GM19468 (cell line): ENCODE measurements around the gene RASEF.

ENCODE experiments used
- ATAC-seq: cut with Tn5 transposase; IDR thresholded peaks from one replicate; pipeline ENCODE4 v1.9.1; 2021; ENCODE audit warnings: mild to moderate bottlenecking, moderate library complexity, moderate number of reproducible peaks; ENCODE audit not compliant: unreplicated experiment; ENCODE audit errors: extremely low read depth

Gene RASEF

DNA sequence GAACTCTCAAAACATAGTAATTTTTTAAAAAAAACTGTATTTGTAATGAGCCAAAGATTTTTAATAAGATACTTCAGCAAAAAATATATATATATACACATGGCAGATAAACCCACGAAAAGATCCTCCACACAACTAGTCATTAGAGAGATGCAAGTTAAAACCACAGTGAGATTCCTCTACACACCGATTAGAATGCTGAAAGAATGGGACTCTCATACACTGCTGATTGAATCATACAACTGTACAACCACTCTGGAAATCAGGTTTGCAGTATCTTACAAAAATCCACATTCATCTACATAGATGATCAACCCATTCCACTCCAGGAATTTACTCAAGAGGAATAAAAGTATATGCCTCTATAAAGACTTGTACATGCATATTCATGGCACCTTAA, 43.7 kb downstream of the RASEF start:
- ATAC-seq, result no peak

DNA sequence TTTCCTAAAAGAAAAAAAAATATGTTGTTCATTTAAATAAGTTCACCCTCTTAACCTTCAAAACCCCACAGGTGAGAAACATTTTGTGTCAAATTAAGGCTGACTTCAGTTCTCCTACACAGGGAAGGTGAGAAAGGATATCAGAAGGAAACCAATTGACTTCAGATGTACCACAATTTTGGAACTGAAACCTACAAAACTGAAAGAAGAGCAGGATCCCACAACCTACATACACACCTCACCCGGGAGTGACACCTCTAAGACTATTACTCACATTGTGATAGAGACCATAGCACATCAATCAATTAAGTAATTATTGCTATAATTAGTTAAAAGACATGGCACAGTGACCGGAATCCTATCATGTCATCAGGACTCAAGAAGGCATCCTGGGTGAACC, 47.0 kb downstream of the RASEF start:
- ATAC-seq, result no peak

DNA sequence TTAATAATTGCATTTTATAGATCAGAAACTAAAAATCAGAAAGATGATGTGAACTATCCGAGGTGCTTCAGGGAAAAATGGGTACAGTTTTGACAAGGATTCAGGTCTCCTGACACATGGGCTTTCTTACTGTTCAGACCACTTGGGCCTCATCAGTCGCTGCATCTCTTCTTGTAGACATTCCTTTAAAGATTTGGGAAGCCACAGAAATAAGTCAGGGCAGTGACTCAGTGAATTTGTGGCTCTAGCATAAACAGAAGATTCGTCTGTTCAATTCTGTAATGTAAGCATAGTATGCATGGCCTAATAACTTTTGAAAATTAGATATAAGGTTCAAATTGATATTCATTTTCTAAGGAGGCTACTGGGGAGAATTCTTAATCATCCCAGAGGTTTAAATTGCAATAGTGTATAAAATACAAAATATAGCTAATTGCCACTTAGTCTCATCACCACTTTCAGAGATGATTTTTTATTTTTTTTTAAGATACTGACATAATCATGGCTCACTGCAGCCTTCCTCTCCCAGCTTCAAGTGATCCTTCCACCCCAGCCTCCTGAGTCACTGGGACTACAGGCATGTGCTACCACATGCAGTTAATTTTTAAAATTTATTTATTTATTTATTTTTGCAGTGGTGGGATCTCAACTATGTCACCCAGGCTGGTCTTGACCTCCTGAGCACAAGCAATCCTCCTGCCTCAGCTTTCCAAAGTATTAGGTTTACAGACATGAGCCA, 48.9 kb downstream of the RASEF start:
- ATAC-seq, result no peak

DNA sequence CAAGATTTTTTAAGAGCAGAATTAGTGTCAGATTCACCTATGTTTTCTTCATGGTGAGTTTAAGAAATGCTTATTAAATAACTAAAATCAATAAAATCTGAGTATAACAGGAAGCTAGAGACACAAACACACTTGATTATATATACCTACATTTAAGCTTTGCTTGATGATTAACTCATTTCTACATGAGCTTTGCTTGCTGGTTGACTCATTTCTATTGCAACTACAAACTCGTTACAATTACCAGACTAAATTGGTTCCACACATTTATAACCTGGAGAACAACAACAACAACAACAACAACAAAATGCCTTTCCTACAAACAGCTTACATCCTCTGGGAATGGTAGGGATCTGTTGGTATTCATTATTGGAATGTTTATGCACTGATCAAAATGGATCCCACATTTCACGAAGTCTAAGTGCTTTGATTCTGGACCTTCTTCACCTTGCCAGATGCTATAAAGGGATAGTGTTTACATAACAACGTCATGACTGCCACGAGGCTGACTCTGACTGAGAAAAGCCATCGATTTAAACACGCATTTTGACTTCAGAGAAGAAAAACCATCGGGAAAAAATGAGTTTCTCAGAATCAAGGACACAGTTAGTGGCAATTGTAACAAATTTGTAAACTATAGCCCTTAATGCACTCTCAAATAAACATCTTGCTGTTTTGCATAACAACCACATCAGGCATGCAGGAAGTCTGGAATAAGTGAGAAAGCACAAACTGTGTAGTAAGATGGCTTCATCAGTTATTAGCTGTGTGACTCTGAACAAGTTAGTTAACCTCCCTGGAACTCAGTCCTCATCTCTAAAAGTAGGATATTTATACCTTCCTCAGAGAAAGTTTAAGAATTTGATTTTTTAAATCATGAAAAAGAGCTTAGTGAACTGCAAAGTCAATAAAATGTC, 49.8 kb downstream of the RASEF start:
- ATAC-seq, result no peak

DNA sequence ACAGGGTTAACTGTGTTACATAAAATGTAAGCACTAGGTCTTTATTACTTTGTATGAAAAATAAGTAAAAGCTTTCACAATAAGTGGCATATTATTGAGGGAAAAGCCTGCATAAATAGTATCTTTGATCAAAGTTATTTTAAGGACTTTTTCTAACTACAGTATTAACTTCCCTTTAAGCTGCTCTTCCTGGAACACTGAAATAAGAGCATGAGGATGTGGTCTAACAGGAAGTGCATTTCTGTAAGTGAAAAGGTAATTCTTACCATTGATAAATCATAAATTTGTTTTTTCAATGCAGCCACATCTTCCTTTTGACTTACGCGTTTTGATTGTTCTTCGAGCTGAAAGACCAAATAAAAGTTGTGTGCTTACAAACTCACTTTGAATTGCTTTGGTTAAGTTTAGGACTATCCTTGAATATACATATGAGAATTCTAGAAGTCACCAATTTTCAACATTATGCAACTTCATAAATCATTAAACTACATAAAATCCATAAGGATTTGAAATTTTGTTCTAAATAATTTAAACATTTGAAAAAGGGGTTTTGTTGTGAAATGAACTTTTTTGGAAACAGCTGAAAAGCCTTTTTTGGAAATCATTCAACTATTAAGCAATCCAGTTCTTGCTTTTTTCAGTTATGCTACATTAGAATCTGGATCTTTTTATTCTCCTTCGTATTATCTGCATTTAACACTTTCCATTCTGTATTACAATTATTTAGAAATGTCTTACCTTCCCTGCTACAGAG, 50.6 kb downstream of the RASEF start:
- ATAC-seq, result no peak

DNA sequence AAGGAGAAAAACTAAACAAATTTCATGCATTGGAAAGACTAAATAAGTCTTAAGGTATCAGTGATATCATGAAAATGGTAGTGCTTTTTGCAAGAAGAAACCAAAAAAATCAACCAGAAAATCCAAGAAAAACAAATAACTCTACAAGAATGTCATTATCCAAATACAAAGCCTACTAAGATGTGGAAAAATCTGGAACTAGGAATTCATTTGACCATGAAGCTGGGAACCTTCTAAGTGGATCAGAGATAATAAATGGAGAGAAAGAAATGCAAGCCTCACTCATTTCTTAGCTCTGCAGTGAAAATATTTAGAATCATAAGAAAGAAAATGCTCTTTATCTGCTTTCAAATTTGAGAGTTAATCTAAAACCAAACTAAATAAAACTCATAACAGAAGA, 51.3 kb downstream of the RASEF start:
- ATAC-seq, result no peak

DNA sequence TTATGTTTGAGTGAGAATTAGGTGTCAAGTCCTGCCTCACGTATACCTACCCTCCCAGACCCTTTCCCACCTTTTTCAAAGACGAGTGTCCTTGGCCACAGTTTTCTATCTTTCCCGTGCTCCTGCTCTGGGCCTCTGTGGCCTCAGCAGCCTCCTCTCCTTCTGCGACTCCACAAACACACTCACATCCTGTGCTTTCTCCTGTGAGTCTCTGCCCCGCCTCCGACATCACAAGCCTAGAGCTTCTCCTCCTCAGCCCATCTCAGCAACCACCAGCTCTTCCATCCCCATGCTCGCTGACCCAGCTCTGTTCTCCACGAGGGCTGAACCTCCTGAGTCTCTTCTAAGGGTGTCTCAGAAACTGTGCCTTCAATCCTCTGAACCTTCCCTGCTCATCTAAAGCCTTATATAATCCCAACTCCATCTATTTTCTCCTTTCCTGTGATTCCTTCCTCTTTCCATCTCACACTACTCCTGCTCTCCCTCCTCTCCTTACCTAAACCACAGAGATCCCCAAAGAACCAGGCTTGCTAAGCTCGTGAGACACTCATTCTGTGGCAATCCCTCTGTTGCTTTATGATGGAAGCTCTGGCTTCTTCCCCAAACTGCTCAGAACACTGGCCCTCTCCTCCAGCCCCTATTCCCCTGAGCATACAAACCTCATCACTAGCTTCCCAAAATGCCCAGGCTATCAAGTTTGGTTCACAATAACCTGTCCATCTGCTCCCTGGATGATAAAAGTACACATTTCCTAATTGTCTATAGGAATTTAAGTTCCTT, 55.2 kb downstream of the RASEF start:
- no peak for ATAC-seq

DNA sequence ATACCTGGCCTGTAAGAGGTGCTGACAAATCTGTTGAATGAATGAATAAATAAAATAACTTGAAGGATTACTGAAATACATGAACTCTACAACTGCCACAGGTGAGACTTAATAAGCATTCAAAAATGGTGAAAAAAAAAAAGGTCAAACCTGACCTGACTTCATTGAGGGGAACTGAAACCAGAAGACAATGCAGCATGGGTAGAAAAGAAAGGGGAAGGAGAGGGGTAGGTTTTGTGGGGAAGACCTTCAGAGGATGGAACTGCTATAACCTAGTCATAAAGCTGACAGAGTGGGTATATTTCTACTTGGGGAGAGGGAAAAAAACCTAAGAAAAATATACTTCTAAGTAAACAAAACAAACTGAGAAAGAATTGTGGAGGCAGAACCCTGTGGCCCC, 56.6 kb downstream of the RASEF start:
- no peak for ATAC-seq

DNA sequence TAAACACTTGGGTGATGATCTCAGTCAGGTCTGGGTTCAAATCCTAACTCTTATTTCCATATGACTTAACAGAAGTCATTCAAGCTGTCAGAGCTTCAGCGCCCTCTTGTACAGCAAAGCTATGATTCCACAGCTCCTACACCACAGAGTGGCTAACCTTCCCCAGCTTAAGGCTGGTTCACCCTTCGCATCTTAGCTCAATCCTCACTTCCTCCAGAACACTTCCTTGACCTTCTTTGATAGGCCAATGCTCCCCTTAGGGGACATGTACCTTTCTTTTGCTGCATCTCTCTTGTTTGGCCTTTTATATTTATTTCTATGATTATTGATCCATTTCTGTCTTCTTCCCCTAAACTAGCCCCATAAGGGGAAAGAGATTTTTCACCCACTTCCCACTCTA, 57.0 kb downstream of the RASEF start:
- no peak for ATAC-seq

DNA sequence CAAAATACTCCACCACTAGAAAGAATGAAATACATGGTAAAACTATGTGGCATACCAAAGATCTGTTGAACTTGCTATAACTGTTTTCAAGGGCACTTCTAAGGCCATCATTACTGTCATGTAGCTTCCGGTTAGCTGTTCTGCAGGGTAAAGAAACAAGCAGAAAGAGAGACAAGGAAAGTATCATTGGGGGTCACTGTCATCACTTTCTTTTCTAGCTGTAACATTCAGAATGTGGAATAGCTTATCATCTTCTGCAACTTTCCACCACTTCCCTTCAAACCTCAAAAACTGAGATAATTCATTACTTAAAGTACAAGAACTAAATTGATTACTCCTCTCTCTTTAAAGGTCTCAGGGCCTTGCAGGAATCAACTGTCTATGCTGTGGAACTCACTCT, 57.6 kb downstream of the RASEF start:
- ATAC-seq, result no peak

DNA sequence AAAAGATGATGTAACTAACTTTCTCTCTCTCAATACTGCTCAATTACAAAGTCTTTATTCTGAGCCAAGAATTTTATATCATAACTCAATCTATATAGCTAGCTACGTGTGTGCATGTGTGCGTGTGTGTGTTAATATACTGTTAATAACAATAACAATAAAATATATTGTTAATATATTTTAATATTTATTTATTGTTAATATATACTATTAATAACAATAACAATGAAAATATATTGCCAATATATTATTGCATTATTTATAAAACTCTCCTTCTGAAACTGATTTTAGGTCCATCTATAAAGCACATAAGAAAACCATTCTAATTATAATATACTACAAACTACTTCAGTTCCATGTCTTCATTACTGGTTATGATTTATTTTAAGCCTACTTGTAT, 60.6 kb downstream of the RASEF start:
- ATAC-seq, result no peak

DNA sequence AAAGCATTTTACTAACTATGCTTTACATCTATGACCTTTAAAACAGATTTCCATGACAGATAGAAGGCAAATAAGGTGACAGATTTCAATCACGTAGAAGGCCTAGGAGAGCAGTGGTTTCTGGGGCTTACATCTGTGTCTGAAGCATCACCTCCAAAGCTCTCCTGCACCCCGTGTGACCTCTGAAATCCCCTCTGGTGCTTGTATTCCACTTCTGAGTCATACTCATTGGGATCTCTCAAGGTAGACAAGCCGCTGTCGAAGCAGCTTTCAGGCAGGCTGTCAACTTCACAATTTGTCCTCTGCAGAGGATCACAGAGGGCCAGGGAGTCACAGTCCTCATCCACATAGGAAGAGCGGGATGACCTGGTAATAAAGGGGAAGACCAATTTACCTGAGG, 62.2 kb downstream of the RASEF start:
- ATAC-seq, result no peak

DNA sequence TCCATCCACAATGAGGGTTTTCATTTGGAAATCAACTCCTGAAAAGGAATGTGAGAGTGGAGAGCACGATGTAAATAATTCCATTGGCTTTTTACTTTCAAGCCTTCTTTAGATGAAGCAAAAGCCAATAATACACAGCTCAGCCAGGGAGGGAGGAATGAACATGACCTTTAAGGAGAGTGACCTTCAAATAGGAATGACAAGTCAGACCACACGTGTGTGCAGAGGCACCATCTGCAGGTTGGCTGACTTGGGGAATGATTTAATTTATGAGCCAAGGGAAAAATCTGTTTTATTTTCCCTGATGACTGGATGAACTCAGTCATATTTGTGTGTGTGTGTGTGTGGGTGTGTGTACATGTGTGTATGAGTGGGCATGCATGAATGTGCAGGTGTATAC, 64.5 kb downstream of the RASEF start:
- no peak for ATAC-seq

DNA sequence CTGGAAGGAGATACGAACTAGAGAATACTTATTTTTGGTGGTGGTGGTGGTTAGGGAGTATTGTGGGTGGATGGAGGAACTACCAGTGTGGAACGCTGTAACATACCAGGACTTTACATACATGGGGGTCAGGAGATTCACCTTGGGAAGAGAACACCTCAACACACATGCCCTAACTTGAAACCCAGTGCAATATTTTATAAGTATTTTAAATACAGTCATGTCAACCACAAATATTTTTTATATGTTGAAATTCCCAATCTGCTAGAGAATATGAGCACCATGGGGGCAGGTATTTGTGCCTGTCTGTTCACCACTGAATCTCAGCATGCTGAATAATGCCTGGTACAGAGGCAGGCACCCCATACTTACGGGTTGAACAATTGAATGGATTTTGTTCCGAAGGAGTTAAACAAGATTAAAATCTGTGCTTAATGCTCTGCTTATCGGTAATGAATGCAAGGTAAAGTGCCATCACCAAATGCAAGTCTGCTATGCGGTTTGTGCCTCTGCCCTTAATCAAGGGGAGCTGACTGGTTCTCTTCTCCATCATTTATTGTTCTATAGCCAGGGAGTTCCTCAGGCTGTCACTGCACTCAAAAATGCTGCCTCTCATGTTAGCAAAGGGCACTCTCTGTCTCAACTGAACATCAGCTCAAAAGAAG, 65.3 kb downstream of the RASEF start:
- no peak for ATAC-seq

DNA sequence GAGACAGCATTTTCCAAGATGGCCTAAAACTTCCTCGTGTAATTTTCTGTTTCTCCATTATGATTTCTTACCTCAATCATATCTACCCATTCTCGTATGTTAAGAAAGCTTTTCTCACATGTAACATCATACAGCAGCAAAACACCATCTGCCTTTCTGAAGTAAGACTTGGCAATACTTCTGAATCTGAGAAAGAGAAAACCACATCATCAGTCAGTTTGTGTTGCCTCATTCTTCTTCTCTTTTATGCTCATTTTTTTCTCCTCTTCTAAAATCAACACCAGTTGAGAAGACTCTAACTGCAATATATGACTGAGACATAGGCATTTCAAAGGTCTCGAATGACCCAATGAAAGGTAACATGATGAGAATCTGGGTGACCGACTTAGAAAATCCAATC, 66.0 kb downstream of the RASEF start:
- no peak for ATAC-seq

DNA sequence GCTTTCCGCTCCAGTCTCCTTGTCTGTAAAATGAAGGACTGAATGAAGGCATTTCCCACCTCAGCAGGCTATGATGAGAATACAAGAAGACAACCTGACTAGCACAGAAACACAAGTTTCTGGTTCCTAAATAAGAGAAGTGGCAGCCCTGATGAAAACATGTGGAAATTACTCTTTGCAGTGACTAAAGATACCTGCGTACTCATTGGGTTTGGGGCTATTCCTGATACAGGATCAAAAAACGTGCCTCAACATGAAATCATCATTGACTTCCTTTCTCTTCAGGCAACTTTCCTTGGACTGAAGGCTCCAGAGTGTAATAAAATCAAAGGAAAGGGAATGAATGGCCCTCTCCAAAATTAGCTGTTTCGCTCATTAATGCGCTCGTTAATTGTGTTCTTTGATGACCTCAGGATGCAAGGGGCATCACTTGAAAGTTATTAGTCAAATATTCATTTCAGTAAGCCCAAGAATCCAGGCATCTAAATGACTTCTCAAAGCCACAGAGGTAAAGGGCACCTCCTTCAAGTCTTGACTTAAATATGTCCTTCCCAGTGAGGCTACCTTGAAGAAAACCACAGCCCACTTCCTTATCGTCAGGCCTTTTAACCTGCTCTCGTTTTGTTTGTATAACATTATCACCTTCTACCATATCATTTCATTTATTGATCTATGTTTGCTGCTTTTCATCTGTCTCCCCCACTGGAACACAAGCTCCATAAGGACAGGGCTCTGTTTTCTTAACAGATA, 68.9 kb downstream of the RASEF start:
- no peak for ATAC-seq

DNA sequence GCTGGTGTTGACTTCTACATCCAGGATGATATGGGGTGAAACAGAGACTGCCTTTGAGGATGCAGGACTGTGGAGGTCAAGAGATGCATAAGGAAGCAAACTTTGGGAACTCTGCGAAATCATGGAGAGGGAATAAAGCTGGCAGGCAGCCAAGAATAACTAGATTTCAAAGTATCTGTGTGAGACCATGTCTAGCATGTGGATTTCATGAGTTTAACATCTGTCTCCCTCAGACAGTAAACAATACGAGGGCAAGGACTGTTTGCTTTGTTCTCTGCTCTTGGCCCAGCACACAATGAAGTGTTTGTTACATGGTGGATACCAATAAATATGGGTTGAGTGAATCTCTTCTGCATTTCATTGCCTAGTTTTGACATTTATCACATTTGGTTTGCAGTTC, 71.3 kb downstream of the RASEF start:
- ATAC-seq, result no peak

DNA sequence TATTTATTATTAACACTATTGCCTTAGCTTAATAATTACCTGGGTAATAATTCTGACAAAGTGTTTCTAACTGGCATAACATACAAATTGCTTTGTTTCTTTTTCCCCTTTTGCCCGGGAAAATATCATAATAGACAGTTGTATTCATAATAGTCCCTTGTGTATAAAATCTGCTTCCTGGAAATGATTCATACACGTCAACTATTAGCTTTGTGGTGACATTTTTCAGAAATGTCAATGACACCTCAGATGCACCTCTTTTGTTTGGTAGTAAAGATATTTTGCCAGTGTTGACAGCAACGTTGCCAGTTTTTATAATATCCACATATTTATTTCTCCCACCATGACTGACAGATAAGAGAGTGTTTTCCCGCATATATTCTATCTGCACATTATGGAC, 73.0 kb downstream of the RASEF start:
- ATAC-seq, result no peak

DNA sequence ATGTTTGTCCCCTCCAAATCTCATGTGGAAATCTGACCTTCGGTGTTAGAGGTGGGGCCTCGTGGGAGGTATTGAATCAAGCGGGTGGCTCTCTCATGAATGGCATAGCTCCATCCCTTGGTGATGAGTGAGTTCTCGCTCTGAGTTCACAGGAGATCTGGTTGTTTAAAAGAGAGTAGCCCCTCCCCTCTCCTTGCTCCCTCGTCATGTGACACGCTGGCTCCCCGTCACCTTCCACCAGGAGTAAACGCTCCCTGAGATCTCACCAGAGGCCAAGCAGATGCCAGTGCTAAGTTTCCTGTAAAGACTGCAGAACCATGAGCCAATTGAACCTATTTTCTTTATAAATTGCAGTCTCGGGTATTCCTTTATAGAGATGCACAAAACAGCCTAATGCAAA, 74.5 kb downstream of the RASEF start:
- no peak for ATAC-seq
